ENCODE measurements around the gene VTI1A.
"Not testable (repeated sequence)": the region's sequence is repeated elsewhere in the genome, so short reads cannot be mapped to it uniquely, and the experiment has no call there.

Gene VTI1A

GRCh38 chr10:112728118-112728883 lies 281.3 kb downstream of the VTI1A start:
- DNase-seq = no peak

GRCh38 chr10:112728997-112729396 lies 282.0 kb downstream of the VTI1A start:
- no peak for DNase-seq

GRCh38 chr10:112731450-112731849 lies 284.4 kb downstream of the VTI1A start:
- not testable (repeated sequence) for DNase-seq

- DNase-seq = peak; percentile 45
Measured at GRCh38 chr10:112732277-112732921, 285.4 kb downstream of the VTI1A start.

GRCh38 chr10:112735041-112735695 lies 288.2 kb downstream of the VTI1A start:
- no peak for DNase-seq

- DNase-seq = peak; percentile 17
Measured at GRCh38 chr10:112738606-112739591, 291.9 kb downstream of the VTI1A start.

GRCh38 chr10:112739592-112740353 lies 292.8 kb downstream of the VTI1A start:
- DNase-seq = no peak

GRCh38 chr10:112741830-112742402 lies 294.9 kb downstream of the VTI1A start:
- no peak for DNase-seq

- DNase-seq = no peak
Measured at GRCh38 chr10:112744181-112745096, 297.4 kb downstream of the VTI1A start.

GRCh38 chr10:112746329-112746728 lies 299.3 kb downstream of the VTI1A start:
- DNase-seq = no peak

- DNase-seq = no peak
Measured at GRCh38 chr10:112750427-112751167, 303.6 kb downstream of the VTI1A start.

- no peak for DNase-seq
Measured at GRCh38 chr10:112751651-112752050, 304.6 kb downstream of the VTI1A start.

- no peak for DNase-seq
Measured at GRCh38 chr10:112752288-112752687, 305.3 kb downstream of the VTI1A start.

- no peak for DNase-seq
Measured at GRCh38 chr10:112753961-112754411, 307.0 kb downstream of the VTI1A start.

- DNase-seq = no peak
Measured at GRCh38 chr10:112755446-112756234, 308.6 kb downstream of the VTI1A start.

- DNase-seq = no peak
Measured at GRCh38 chr10:112756235-112756527, 309.2 kb downstream of the VTI1A start.

- no peak for DNase-seq
Measured at GRCh38 chr10:112758961-112759360, 311.9 kb downstream of the VTI1A start.

- DNase-seq = no peak
Measured at GRCh38 chr10:112759496-112759895, 312.5 kb downstream of the VTI1A start.

- no peak for DNase-seq
Measured at GRCh38 chr10:112761256-112761655, 314.2 kb downstream of the VTI1A start.
